ENCODE data around the gene SPEM3.

Gene SPEM3

DNA sequence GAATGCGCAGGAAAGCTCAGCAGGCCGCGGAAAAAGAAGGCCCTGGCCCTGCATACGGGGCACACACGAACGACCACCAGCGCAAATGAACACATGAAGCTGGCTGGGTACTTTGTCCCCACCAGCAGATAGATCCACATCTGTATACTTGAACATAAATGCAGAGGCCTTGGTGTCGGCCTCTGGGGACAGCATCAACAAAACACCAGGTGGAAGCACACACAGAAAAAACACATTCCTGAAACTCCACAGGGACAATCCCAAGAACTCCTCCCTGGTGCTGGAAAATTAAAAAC, 51.4 kb downstream of the SPEM3 start:
- peak overlapping the region; percentile 86 for H3K27ac ChIP-seq
- TF ChIP-seq CTCF (IDR thresholded peaks at IDR 0.05) = 0 out of 2 replicates have a peak, but pooled peaks have one; percentile 3
- TF ChIP-seq ZFX (IDR thresholded peaks at IDR 0.05; ENCODE audit: borderline replicate concordance) = no peak

- peak within 1 kb of the TSS; percentile 86 for H3K27ac ChIP-seq
Observed at GRCh38 chr17:7481275-7481674, 52.6 kb downstream of the SPEM3 start, which contains the start of gene SLC35G6. Gene SLC35G6, plus strand, starts transcription at chr17:7481446. Its CDS starts 71 bp downstream, at chr17:7481517.

DNA sequence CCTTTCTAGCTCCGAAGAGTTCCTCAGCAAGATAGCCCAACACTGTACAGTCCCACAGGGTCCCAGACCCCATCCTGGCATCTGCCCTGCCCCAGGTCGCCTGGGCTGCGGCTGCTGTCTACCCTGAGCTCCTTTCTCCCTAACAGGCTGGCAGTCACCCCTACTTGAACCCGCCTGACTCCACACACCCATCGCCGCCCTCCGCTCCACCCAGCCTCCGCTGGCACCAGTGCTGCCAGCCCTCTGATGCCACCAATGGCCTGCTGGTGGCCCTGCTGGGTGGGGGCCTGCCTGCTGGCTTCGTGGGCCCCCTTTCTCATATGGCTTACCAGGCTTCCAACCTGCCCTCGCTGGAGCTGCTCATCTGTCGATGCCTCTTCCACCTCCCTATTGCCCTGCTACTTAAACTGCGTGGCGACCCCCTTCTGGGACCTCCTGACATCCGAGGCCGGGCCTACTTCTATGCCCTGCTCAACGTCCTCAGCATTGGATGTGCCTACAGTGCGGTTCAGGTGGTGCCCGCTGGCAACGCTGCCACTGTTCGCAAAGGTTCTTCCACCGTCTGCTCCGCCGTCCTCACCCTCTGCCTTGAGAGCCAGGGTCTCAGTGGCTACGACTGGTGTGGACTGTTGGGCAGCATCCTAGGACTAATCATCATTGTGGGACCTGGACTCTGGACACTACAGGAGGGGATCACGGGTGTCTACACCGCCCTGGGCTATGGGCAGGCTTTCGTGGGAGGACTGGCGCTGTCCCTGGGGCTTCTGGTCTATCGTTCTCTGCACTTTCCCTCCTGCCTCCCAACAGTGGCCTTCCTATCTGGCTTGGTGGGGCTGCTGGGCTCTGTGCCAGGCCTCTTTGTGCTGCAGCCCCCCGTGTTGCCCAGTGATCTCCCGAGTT, 53.4 kb downstream of the SPEM3 start:
- H3K27ac ChIP-seq = peak overlapping the region; percentile 18; the same call in 1 of the 2 replicates

Data from 22Rv1 (cell line).